ENCODE results near the gene RANGAP1.
"Not testable (repeated sequence)": the region's sequence is repeated elsewhere in the genome, so short reads cannot be mapped to it uniquely, and the experiment has no call there.

Gene RANGAP1

GRCh38 chr22:41260871-41261270 lies 25.1 kb downstream of the RANGAP1 start:
- no peak for DNase-seq (ENCODE audit: low read depth)

DNA sequence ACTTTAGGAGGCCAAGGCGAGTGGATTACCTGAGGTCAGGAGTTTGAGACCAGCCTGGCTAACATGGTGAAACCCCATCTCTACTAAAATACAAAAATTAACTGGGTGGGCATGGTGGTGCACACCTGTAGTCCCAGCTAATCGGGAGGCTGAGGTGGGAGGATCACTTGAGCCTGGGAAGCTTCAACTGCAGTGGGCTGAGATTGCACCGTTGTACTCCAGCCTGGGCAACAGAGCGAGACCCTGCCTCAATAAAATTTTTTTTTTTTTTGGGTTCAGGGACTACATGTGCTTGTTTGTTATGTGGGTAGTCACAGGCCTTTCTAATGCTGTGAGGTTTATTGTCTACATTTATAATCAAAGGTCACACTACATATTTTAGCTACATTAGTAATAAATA lies 26.2 kb downstream of the RANGAP1 start:
- not testable (repeated sequence) for DNase-seq (ENCODE audit: low read depth)

- DNase-seq (ENCODE audit: low read depth), result no peak
Measured at GRCh38 chr22:41257696-41258095, 28.3 kb downstream of the RANGAP1 start.

- DNase-seq (ENCODE audit: low read depth), result no peak
Measured at GRCh38 chr22:41256254-41257253, 29.4 kb downstream of the RANGAP1 start.

DNA sequence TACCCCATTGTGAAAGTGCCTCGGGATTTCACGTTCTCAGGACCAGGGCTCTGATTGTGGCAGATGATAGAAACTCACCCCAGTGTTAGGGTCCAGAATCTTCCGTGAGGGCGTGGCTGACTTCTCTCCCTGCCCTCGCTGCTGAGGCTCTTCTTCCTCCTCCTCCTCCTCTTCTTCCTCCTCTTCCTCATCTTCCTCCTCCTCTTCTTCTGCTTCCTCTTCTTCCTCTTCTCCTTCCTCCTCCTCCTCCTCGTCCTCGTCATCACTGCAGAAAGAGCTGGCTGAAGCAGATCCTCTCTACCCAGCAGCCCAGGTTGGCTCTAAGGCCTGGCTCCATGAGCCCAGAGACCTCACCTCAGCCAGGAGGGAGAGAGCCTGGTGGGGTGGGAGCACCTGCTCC lies 31.8 kb downstream of the RANGAP1 start:
- DNase-seq (ENCODE audit: low read depth), result no peak

DNA sequence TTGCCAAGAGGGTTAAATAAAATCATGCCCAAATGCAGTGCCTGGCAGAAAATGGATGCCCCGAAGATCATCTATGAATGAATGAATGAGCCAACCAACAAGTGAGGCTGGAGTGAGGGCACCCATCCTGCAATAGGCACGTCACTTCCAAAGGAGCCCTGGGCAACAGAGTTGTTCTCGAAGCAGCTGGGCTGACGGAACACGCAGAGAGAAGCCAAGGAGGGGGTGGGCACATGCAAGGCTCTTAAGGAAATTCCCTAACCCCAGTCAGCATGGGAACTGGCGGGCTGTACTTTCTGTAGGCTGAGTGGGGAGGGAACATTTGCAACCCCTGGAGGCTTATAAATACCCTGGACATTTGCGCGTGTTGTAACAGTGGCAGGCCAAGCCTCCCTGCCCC lies 33.6 kb downstream of the RANGAP1 start:
- DNase-seq (ENCODE audit: low read depth), result no peak

DNA sequence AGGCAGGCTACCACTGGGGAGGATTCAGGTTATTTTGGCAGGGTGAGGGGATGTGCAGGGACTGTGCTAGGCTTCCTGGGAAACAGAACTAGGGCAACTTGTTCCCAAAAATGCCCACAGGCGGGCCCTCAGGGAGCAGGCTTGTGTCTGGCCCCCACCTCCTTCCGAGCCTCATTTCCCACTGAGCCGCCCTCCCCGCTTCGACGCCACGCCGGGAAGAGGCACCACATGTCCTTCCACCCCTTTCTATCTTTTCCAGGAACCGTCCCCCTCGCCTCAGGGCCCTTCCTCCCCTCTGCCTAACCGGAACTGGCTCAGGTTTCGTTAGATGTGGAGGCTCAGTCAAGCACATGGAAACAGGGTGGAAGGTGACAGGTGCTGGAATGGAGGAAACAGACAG lies 35.9 kb downstream of the RANGAP1 start:
- no peak for DNase-seq (ENCODE audit: low read depth)

DNA sequence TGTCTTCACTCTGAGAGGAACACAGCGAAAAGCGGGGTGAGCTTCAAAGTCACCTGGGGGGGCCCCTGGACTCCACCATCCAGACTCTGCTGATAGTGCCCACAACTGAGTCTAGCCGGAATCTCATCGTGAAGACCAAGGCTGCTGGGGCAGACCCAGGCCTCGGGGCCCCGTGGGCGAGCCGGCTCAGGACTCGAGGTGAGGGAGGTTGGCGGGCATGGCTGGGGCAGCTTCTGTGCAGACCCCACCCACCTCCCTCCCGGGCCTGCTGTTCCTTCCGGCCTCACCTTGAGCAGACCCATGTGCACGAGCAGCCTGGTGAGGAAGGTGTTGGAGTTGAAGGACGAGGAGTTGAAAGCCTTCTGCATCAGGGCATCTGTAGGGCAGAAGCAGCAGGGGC lies 36.5 kb downstream of the RANGAP1 start:
- no peak for DNase-seq (ENCODE audit: low read depth)

DNA sequence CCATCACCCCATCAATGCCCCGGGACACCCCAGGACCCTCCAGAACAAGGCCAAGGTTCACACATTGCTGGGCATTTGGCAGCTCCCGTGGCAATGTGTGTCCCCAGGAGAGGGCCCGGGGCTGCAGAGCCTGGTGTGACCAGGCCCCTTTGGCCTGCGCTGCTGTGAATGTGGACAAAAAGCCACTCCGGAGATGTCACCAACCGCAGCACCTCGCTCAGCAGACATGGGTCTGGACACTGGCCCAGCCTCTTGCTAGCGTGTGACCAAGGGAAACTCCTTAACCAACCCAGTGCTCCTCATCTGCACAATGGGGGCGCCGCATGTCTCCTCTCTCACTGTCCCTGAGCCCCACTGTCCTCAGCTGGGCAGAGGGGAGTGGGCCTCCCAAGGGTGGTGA lies 37.2 kb downstream of the RANGAP1 start:
- DNase-seq (ENCODE audit: low read depth), result no peak

DNA sequence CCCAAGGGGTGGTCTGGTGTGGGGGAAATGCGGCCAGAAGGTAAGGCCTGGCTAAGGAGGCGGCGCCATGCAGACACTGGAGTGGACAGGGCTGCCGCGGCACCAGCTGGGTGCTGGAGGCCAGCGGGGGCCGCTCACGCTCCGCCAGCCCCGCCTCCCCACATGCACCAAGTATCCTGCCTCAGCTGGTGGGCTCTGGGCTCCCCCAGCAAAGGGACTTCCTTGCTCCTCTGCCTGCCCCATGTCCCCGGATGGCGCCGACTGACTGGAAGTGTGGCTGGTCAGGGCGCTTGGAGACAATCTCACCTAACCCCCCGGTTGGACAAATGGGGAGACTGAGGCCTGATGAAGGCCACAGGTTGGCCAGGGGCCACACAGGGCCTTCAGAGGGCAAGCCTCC lies 37.7 kb downstream of the RANGAP1 start:
- no peak for DNase-seq (ENCODE audit: low read depth)

- DNase-seq (ENCODE audit: low read depth), result no peak
Measured at GRCh38 chr22:41247703-41248102, 38.3 kb downstream of the RANGAP1 start.

- no peak for DNase-seq (ENCODE audit: low read depth)
Measured at GRCh38 chr22:41245917-41246499, 40.0 kb downstream of the RANGAP1 start.

- no peak for DNase-seq (ENCODE audit: low read depth)
Measured at GRCh38 chr22:41243361-41243760, 42.6 kb downstream of the RANGAP1 start.

DNA sequence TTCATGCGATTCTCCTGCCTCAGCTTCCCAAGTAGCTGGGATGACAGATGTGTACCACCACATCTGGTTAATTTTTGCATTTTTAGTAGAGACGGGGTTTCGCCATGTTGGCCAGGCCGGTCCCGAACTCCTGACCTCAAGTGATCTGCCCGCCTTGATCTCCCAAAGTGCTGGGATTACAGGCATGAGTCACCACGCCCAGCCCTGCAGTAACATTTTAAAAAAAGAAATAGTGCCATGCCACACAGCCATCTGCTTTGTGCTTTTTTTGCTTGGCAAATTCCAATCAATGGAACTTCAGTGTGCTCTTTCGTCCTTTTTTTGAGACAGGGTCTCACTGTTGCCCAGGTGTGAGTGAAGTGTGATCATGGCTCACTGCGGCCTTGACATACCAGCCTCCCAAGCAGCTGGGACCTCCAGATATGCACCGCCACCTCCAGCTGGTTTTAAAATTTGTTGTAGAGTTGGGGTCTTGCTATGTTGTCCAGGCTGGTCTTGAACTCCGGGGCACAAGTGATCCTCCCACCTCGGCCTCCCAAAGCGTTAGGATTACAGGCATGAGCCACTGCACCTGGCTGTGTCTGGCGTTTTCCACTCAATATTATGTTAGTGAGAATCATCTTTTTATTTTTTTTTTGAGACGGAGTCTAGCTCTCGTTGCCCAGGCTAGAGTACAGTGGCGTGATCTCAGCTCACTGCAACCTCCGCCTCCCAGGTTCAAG lies 43.4 kb downstream of the RANGAP1 start:
- DNase-seq (ENCODE audit: low read depth), result no peak

DNA sequence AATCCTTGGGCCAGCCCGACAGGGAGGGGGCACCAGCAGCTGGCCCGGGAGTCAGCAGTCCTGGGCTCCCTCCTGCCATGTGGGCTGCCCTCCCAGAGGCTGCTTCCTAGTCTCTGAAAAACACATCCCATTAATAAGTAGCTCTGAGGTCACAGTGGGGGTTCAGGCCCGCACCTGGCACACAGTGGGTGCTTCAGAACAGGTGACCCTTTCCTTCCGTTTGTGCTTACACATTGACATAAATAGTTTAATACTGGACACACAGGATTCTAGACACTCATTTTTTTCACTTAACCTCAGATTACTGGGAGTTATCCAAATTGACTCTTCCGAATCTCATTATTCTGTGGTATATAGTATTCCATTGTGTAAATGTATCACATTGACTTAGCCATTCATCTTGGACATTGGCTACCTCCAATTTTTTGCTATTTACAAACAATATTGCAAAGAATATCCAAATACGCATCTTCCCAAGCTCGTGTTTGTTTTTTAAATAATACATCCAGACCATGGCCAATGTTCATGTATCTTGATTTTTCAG lies 44.8 kb downstream of the RANGAP1 start:
- DNase-seq (ENCODE audit: low read depth), result no peak

DNA sequence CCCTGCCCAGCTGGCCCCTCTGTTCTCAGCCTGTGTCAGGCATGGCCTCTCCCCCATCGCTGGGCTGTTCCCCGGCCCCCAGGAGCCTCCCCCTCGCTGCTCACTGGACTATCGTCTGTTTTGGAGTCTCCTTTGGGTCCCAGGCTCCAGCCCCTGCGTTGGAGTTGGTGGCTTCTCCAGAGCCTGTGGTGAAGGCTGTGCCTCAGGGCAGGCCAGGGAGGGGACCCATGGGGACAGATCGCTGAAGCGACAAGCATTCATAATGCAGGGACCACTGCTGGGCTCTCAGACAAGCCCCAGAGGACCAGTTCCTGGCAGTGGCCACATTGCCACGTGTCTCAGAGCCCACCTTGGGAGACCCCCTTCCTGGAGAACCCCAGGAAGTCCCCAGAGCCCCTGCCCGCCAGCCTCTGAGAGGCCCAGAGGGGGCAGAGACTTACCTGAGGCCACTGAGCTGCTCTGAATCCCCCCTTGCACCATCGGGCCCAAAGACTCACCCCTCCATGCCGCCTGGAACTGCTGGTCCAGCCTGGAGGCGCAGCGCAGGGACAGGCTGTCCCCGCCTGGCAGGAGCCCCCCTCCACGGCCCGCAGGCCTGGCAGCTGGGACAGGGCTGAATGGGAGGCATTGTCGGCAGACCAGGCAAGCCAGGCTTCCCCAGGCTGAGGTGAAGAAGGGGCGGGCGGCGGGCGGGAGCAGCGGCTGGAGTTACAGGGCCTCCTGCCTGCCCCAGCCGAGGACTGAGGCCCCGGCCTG lies 45.4 kb downstream of the RANGAP1 start, which contains the start of gene CHADL:
CHADL (minus strand) TSS at position 555 of the 756 bp plus-strand sequence; CDS start at position 505, 50 bp downstream.
- DNase-seq (ENCODE audit: low read depth), result no peak

GRCh38 chr22:41239443-41240128 lies 46.4 kb downstream of the RANGAP1 start:
- no peak for DNase-seq (ENCODE audit: low read depth)

GRCh38 chr22:41238570-41239442 lies 47.2 kb downstream of the RANGAP1 start:
- no peak for DNase-seq (ENCODE audit: low read depth)

GRCh38 chr22:41237707-41238569 lies 48.0 kb downstream of the RANGAP1 start:
- peak; percentile 58 for DNase-seq (ENCODE audit: low read depth)

Measured in stimulated activated CD8-positive, alpha-beta memory T cell treated with anti-CD3 and anti-CD28 coated beads, Interleukin-15, amount 100 ng/mL, for 1 hour (primary cell).